Measurements from ENCODE around the gene TSHZ2. TPM values are rescaled to one million over a fixed set of nuclear protein-coding genes. Genes with fewer than 3 reads are reported as not detected.

TSHZ2 gene
- total and polyA plus RNA-seq, 9 of the 15 experiments (the other 6 are each of a cell fraction or from before 2014, with no cell fraction given): 0.03 to 0.20 (median 0.05) TPM; not detected in 4

DNA sequence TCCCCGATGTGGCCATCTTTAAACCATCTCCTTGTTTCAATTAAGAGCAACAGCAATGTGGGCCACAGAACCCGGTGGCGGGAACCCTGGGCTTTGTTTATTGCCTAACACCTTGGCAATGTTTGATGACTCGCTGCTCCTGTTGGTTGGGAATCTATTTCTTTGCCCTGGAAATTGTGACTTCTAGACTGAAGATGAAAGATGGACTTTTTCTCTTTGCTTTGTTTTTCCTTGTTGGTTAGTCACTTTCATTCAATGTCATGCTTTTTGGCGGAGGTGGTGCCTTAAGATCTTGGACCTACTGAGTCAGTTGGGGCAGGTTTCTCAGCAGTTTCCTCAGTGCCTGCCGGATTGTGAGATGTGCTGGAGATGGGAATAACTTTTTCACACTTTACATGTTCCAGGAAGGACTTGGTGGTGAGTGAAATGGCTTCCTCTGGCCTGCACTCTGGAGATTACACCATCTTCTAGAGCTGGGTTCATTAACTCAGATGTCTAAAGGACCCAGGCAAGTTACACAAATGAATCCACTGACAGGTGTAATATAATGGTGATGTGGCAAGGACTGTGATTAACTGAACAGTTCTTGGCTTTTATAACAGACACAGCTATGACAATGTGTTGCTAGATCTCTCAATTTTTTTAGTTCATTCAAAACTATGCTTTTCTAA is 56.3 kb downstream of the TSHZ2 start:
- Histone ChIP-seq H3K9me3 (replicated peaks; ENCODE audit: control insufficient read depth, insufficient read depth, low read depth, low read length) (no peaks in the 10 kb centered on the region), H3K4me3 (no peak overlapping the region), H2AFZ (ENCODE audit: low read depth, low read length) (no peak overlapping the region), H3K4me1 (replicated peaks in 1 of 2; ENCODE audit: control insufficient read depth in 2 of 2, insufficient read depth in 2 of 2, low read length in 2 of 2) (no peaks in the 10 kb centered on the region), H3K4me2 (ENCODE audit: insufficient read depth, low read length) (no peak overlapping the region), H3K9ac (ENCODE audit: insufficient read depth in 1 of 2, low read depth in 2 of 2, low read length in 2 of 2) (no peak overlapping the region), H3K27me3 (ENCODE audit: control insufficient read depth in 2 of 2, insufficient read depth in 2 of 2, low read length in 2 of 2) (no peaks in the 10 kb centered on the region; a peak in 2 of 5 replicates), H3K27ac (ENCODE audit: extremely low read depth, low read depth, low read length) (no peak overlapping the region), H3K9me1 (ENCODE audit: control insufficient read depth, insufficient read depth, low read length) (no peaks in the 10 kb centered on the region), H3K79me2 (ENCODE audit: control insufficient read depth, insufficient read depth, low read length) (no peaks in the 10 kb centered on the region), H4K20me1 (replicated peaks; ENCODE audit: control insufficient read depth, insufficient read depth, low read length) (no peaks in the 10 kb centered on the region), H3K36me3 (ENCODE audit: control insufficient read depth, insufficient read depth, low read length) (no peaks in the 10 kb centered on the region)
- CTCF ChIA-PET (ENCODE audit: low intra/inter-chr PET ratio): no interaction called here
- intact Hi-C loops (cut with micrococcal nuclease): no loop called here
- no peak for ATAC-seq
- TF ChIP-seq ZKSCAN3 (CRISPR knock-in tag; IDR thresholded peaks at IDR 0.05): no peak
- TF ChIP-seq CBFB (CRISPR knock-in tag; IDR thresholded peaks at IDR 0.05): no peak
- TF ChIP-seq ZBTB11 (CRISPR knock-in tag; IDR thresholded peaks at IDR 0.05): no peak
- no peak for TF ChIP-seq MTA2 (IDR thresholded peaks at IDR 0.05; ENCODE audit: low read depth)
- no peak for TF ChIP-seq TCFL5 (CRISPR knock-in tag; conservative IDR thresholded peaks at IDR 0.05)
- no peak for TF ChIP-seq ZBTB8A (IDR thresholded peaks at IDR 0.05; ENCODE audit: partially characterized antibody)
- no peak for TF ChIP-seq TAF7 (tag; IDR thresholded peaks at IDR 0.05)
- 2% methylated on average over 6 of the region's 6 CpGs for WGBS (ENCODE audit: insufficient coverage, low coverage, missing lambda C conversion rate)
- POLR2A ChIA-PET: interaction anchor here (1.7 kb wide), 1 partner anchor 8 kb away, joined by 6 read pairs; no protein-coding TSS in a partner anchor
- BruUV-seq (replicated peaks): no TSS peak
- no peak for FAIRE-seq
- no peak for DNase-seq (ENCODE audit: extremely low read depth in 1 of 4, low spot score in 3 of 4)
- in situ Hi-C loops (cut with MboI): no loop called here
